Activated effector memory CD4-positive, alpha-beta T cell treated with Interleukin-2 at 50 U/mL for 16 hours (primary cell): ENCODE data around the gene CYTH1.

ENCODE experiments used
- DNase-seq: peaks from one replicate; pipeline ENCODE4 v3.0.0-alpha.2; 2020

CYTH1 gene

GRCh38 chr17:78803186-78803845 lies 21.2 kb upstream of the CYTH1 start:
- no peak for DNase-seq

DNA sequence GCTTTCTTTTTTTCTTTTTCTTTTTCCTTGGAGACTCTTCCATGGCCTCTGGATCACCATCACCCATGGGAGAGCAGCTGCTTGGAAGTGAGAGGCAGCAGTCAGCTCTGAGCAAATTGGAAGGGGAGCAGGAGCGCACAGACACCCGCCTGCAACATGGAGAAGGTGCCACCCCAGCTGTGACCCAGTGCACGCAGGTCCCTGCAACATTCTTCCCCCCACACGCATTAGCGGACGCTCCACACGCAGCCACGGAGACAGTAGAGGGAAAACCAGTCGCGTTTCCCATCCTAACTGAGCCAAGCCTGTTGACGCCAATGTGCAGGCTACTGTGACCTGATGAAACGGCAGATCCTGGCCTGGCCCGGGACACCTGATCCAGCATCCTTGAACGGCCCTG lies 20.4 kb upstream of the CYTH1 start:
- DNase-seq = no peak

- no peak for DNase-seq
These were observed 19.9 kb upstream of the CYTH1 start for GRCh38 chr17:78802008-78802407.

DNA sequence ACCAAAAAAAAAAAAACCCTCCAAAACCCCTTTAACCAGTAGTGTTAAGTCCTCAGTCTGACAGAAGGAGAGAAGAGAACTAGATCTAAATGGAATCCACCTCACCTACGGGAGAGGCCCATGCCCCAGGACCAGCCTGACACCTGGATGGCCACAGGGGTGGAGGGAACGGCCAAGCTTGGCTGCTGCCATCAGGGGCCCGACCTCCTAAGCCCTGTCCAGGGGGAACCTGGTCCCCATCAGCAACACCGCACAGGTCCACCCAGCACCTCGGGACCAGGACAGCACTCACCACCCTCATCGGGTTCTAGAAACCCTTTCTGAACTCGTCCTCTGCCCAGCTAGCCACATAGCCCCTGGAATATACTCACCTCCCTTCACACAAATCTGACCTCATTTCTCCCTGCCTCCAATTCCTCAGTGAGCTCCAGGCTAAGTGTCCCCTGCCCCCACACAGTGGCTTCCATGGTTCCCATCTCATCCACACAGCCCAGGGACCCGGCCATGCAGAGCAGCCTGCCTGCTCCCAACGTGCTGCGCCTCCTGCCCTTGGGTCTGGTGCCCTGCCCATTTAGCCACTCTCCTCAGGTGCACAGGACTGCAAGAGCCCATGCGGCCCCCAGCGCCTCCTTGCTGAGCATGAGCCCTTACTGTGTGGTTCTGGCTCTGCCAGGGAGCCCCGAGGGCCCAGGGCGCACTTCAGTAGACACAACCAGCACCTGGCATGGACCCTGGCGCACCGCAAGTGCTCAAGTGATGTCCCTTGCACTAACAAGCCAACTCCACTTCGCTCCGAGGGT lies 18.3 kb upstream of the CYTH1 start:
- DNase-seq = no peak

GRCh38 chr17:78798695-78799559 lies 16.9 kb upstream of the CYTH1 start:
- DNase-seq = no peak

- DNase-seq = no peak
These were observed 15.9 kb upstream of the CYTH1 start for GRCh38 chr17:78797691-78798585.

GRCh38 chr17:78797213-78797612 lies 15.1 kb upstream of the CYTH1 start:
- DNase-seq = no peak

GRCh38 chr17:78796517-78796900 lies 14.4 kb upstream of the CYTH1 start:
- DNase-seq = no peak

DNA sequence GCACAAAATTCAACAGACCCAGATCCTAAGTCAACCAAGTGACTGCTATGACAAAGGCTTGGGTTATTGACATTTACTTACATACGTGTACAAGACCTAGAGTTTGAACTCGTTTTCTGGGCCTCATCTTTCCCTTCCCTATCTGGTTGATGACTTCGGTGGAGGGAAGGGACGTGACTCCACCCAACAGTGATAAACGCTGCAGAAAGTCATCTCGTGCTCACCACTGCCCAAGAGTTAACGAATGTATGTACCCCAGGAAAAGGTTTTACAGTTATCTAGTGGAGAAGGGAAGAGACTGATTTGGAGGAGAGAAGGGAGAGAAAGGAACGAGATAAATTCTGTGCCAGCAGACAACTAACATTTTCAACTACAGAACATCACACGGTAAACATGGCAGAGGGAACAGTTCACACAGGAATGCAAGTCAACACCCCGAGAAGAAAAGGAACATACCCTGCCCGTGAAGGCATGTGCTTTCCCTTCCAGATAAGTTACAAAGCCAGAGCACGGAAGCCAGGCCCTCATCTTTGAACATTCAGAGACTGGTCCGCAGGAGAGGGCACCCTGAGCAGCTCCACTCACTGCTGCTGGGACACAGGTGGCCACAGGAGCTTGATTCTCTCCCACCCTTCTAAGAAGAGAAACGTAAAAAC lies 13.9 kb upstream of the CYTH1 start:
- DNase-seq = no peak

- no peak for DNase-seq
These were observed 13.0 kb upstream of the CYTH1 start for GRCh38 chr17:78794864-78795640.

DNA sequence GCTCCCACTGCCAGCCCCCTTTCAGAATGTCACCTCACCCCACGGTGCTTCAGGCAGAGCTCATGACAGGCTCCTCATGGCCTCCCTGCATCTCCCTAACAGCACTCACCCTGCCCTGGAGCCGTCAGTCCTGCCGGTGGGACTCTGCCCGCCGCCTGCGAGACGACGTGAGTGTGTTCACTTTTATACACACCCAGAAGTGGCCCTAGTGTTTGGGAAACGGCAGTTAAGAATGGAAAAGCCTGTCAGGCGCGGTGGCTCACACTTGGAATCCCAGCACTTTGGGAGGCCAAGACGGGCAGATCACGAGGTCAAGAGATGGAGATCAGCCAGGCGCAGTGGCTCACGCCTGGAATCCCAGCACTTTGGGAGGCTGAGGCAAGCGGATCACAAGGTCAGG lies 12.3 kb upstream of the CYTH1 start:
- DNase-seq = no peak

DNA sequence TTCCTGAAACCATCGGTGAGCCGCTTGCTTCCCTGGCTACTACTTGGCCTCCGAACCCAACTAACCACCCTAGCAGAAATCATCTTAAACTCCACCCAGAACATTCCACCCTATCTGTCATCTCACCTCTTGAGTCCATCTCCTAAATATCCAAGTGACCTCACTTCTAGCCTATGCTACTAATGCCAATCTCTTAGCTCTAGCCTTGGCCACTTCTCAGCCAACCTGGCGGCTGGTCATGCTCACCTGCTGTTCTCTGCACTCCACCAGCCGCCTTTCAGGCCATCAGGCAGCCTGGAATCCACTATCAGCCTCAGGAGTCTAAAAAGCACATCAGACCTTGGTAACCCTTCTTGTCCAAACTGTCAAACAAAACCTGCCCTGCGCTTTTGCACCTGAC lies 11.9 kb upstream of the CYTH1 start:
- DNase-seq = no peak

- DNase-seq = no peak
These were observed 11.3 kb upstream of the CYTH1 start for GRCh38 chr17:78793415-78793814.

GRCh38 chr17:78791840-78792709 lies 10.0 kb upstream of the CYTH1 start:
- DNase-seq = no peak

- no peak for DNase-seq
These were observed 8.5 kb upstream of the CYTH1 start for GRCh38 chr17:78790552-78790951.

DNA sequence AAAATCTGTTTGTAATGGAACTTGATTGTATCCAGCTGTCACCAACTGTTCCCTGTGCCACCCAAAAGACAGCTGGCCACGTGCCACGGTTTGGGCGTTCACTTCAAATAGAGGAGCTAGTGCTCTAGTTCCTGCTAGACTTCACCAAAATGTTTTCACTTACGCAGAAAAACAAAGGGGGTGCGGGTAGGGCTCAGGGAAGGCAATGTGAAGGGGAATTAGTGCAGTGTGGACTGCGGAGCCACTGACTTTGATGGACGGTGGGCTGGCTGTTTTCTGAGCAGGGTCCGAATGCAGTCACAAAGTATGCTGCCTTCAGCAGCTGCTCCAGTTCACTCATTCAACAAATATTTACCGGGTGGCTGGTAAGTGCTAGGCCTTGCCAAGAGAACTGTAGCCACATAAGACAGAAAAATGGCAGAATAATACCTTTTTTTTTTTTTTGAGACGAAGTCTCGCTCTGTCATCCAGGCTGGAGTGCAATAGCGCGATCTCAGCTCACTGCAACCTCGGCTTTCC lies 7.6 kb upstream of the CYTH1 start:
- peak; percentile 60 for DNase-seq

GRCh38 chr17:78789149-78789662 lies 7.1 kb upstream of the CYTH1 start:
- DNase-seq = no peak

GRCh38 chr17:78788451-78788850 lies 6.4 kb upstream of the CYTH1 start:
- no peak for DNase-seq

DNA sequence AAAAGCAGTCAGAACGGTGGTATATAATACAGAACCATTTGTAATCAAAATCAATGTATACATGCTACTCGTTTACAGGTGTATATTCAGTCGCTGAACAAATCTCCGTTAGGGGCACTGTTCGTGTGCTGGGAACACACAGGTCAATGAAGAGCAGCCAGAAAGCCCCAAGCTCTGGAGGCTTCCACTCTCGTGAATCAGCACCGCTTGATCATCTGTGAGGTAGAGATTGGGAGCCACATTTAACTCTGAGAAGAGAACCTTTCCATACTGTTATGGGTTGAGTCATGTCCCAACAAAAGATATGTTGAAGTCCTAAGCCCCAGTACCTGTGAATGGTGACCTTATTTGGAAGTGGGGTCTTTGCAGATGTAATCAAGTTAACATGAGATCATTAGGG lies 5.4 kb upstream of the CYTH1 start:
- no peak for DNase-seq

- no peak for DNase-seq
These were observed 3.6 kb upstream of the CYTH1 start for GRCh38 chr17:78785663-78786057.
